ENCODE measurements around the gene CHST15.

CHST15 gene

DNA sequence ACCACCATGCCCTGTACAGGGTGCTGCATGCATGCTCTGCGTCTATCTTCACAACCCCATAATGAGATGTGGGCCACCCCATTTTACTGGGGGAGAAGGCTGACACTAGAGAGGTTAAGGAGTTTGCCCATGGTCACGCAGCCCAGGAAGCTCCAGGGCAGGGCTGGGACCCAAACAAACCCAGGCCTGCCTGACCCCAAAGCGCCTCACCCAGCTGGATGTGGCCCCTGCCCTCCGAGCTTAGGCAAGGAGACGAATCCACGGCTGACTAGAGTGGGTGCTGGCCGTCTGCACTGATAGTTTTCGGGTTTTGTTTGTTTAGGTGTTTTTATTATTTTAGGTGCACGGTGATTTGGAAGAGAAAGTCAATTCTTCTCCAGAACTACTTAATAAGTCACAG, 65.7 kb downstream of the CHST15 start:
- TF ChIP-seq, protein P1, sequence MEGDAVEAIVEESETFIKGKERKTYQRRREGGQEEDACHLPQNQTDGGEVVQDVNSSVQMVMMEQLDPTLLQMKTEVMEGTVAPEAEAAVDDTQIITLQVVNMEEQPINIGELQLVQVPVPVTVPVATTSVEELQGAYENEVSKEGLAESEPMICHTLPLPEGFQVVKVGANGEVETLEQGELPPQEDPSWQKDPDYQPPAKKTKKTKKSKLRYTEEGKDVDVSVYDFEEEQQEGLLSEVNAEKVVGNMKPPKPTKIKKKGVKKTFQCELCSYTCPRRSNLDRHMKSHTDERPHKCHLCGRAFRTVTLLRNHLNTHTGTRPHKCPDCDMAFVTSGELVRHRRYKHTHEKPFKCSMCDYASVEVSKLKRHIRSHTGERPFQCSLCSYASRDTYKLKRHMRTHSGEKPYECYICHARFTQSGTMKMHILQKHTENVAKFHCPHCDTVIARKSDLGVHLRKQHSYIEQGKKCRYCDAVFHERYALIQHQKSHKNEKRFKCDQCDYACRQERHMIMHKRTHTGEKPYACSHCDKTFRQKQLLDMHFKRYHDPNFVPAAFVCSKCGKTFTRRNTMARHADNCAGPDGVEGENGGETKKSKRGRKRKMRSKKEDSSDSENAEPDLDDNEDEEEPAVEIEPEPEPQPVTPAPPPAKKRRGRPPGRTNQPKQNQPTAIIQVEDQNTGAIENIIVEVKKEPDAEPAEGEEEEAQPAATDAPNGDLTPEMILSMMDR (IDR thresholded peaks at IDR 0.05; ENCODE audit: borderline replicate concordance, insufficient read depth, low read depth, low read length) = no peak
- H3K4me3 ChIP-seq (ENCODE audit: low read depth, low read length) = no peak overlapping the region

DNA sequence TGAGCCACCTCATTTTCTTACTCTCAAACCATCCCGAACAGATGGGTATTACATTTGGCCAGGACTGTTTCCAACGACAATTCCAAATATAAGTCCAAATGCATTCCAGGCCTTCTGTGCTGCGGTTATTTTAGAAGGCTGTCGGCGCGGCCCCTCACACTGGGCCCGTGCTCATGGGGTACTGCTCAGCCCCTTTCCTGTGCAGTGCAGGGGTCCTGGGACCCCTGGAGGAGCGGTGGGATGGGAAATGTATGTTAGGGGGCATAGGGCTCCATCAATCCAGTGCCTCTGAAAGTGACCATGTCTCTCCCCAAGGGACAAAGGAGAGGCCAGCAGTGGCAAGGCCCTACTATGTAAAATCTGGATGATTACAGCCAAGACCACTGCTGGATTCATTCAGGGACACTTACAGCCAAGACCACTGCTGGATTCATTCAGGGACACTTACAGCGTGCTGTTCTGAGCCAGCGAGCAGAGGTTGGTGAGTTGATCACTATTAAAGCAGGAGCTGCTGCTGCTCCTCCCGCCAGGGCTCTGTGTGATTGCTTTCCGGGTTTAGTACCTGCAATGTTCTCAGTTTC, 66.3 kb downstream of the CHST15 start:
- no peak overlapping the region for H3K4me3 ChIP-seq (ENCODE audit: low read depth, low read length)
- TF ChIP-seq, protein P1 (IDR thresholded peaks at IDR 0.05; ENCODE audit: borderline replicate concordance, insufficient read depth, low read depth, low read length) = no peak

DNA sequence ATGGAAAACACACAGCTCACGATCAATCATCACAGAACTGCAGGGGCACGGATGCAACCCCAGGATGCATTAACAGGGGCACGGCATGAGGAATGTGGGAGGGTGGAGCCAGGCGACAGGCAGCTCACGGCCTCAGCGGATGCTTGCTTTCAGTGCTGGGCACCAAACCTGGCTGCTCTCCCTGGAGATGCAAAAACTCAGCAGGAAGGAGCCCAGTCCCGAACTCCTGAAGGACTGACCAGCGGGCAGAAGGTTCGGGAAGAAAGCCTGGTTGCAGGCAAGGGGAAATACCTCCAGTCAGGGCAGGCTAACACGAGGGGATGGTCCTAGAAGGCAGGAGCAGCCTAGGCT, 66.8 kb downstream of the CHST15 start:
- H3K4me3 ChIP-seq (ENCODE audit: low read depth, low read length) = no peak overlapping the region
- TF ChIP-seq, protein P1 (IDR thresholded peaks at IDR 0.05; ENCODE audit: borderline replicate concordance, insufficient read depth, low read depth, low read length) = no peak

DNA sequence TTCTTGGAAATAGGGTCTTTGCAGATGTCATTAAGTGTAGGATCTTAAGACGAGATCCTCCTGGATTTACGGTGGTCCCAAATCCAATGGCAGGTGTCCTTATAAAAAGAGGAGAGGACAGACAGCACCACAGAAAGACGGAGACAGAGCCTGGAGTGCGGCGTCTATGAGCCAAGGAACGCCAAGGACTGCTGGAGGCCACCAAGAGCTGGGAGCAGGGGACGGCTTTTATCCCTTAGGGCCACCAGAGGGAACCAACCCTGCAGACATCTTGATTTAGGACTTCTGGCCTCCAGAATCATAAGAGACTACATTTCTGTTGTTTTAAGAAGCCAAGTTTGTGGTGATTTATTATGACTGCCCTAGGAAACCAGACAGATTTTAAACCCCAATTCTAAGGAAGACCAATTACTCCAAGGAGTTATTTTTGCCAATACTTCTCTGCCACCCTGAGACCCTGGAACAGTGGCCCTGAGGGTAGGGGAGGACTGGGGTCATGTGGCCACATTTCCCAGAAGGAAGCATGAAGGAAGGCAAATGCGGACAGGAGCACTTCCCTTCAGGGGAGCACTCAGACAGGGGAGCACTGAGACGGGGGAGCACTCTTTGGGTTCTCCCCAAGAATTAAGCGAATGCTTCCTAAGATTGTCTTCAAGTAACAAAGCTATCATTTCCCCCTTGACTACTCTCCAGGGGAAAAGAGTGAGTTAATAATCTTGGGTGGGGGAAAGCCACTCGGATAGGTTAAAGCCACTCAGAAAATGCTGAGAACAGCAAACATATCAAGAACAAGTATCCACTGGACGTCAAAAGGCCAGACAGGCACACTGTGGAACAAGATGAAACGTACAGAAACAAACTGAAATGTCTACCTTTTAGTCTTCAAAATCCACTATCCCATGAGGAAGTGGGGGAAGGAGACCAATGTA, 67.5 kb downstream of the CHST15 start:
- H3K4me3 ChIP-seq (ENCODE audit: low read depth, low read length) = no peak overlapping the region

DNA sequence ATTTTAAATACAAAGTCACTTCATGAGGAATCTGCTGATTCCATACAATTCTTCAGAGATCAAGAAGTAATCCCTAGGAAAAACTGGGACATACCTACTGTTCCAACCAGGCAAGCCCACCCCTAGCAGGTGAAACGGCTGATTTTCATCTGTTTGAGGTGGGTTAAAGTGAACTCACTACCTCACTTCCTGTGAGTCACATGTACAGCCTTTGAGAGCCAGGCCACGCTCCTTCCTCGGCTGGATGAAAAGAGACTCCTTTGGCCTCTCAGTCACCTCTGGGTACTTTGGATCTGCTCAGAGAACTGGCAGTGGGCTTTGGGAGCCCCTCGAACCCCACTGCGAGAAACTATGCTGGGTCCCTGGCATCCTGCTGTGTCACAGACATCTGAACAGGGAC, 68.2 kb downstream of the CHST15 start:
- no peak overlapping the region for H3K4me3 ChIP-seq (ENCODE audit: low read depth, low read length)
- TF ChIP-seq, protein P1 (IDR thresholded peaks at IDR 0.05; ENCODE audit: borderline replicate concordance, insufficient read depth, low read depth, low read length) = no peak

More for the DNA sequence above, 67.5 kb downstream of the CHST15 start:
- TF ChIP-seq, protein P1 (IDR thresholded peaks at IDR 0.05; ENCODE audit: borderline replicate concordance, insufficient read depth, low read depth, low read length) = peak; percentile 38; the same call in 1 of the 2 replicates

DNA sequence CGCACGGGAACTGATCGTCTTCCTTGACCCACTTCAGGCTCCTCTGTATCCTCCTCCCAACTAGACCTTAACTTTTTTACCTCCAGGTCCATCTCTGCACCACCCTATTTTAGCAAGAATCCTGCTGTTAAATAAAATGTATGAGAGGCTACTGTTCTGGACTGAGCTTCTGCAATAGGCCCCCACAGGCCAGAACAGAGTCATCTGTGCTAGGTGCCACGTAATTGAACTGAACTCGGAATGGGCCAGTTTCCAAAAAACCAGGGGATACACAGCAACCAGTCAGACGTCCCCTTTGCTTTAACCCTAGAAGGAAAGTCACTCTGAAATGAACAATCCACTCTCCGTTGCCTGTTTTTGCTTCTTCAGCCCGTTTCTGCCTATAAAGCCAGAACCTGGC, 71.3 kb downstream of the CHST15 start:
- TF ChIP-seq, protein P1 (IDR thresholded peaks at IDR 0.05; ENCODE audit: borderline replicate concordance, insufficient read depth, low read depth, low read length) = no peak
- no peak overlapping the region for H3K4me3 ChIP-seq (ENCODE audit: low read depth, low read length)

Data from GM12875 (cell line).